SK-N-MC (cell line): Measurements from ENCODE around the gene ST6GALNAC6.

ENCODE experiments used
- FOXP2 ChIP-seq: optimal IDR thresholded peaks from 2 replicates; pipeline ENCODE3; 2011; ENCODE audit warnings: mild to moderate bottlenecking, moderate library complexity; ENCODE audit not compliant: insufficient read depth; ENCODE audit errors: extremely low read length, control extremely low read depth
- POLR2AphosphoS5 ChIP-seq: IDR thresholded peaks from 2 replicates; pipeline ENCODE4 v1.6.1; 2012; ENCODE audit warnings: mild to moderate bottlenecking, low read depth, low read length, borderline replicate concordance

GRCh38 chr9:127850286-127850830 is 49.0 kb downstream of the ST6GALNAC6 start:
- TF ChIP-seq FOXP2 = no peak
- TF ChIP-seq POLR2AphosphoS5 = no peak
